ENCODE measurements around the gene NXPH1. TPM values are rescaled to one million over a fixed set of nuclear protein-coding genes. Genes with fewer than 3 reads are reported as not detected.

The NXPH1 gene
- total and polyA plus RNA-seq, 7 donors = not detected

DNA sequence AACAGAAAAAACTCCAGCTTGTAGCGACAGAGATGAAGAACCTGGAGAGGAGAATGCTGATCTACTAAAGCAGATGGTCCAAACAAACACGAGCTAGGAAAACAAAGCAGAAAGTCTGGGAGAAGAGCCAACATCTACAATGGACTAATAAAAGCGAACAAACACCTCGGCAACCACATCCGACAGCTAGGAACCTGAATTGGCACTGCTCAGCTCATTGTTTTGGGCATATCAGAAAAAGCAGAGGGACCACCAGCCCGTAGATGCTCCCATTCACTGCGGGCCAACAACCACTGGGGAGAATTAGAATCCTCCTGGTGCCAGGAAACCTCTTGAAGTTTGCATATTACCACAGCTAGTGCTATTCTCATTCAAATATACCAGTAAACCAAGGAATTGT is 204.7 kb downstream of the NXPH1 start:
- WGBS, 2 donors = 11 to 51% methylated on average over 7 of the region's 7 CpGs
- Histone ChIP-seq H3K27ac (no peak overlapping the region), H3K4me3 (no peak overlapping the region), H3K9me3 (no peaks in the 10 kb centered on the region), H3K27me3 (no peaks in the 10 kb centered on the region), H3K36me3 (no peaks in the 10 kb centered on the region), H3K4me1 (no peaks in the 10 kb centered on the region)
- TF ChIP-seq POLR2A (IDR thresholded peaks at IDR 0.05) (no peak), EP300 (IDR thresholded peaks at IDR 0.05) (no peak), POLR2AphosphoS5 (IDR thresholded peaks at IDR 0.05) (no peak)
- no peak for DNase-seq
- intact Hi-C loops (cut with DNase I) = no loop called here

DNA sequence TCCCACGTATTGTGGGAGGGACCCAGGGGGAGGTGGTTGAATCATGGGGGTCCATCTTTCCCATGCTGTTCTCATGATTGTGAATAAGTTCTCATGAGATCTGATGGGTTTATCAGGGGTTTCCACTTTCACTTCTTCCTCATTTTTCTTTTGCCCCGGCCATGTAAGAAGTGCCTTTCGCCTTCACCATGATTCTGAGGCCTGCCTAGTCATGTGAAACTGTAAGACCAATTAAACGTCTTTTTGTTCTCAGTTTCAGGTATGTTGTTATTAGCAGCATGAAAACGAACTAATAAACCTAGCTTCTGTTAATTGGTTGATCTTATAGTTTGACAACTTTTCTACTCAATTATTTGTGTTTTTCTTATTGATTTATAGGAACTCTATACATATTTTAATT is 206.3 kb downstream of the NXPH1 start:
- no peak for DNase-seq
- Histone ChIP-seq H3K9me3 (no peaks in the 10 kb centered on the region), H3K36me3 (no peaks in the 10 kb centered on the region), H3K4me3 (no peak overlapping the region), H3K27ac (no peak overlapping the region), H3K4me1 (no peaks in the 10 kb centered on the region), H3K27me3 (no peaks in the 10 kb centered on the region)
- WGBS, 2 donors = 86 to 87% methylated on average over 5 of the region's 5 CpGs
- TF ChIP-seq EP300 (IDR thresholded peaks at IDR 0.05) (no peak), POLR2AphosphoS5 (IDR thresholded peaks at IDR 0.05) (no peak), POLR2A (IDR thresholded peaks at IDR 0.05) (no peak)
- TF ChIP-seq, protein P1, sequence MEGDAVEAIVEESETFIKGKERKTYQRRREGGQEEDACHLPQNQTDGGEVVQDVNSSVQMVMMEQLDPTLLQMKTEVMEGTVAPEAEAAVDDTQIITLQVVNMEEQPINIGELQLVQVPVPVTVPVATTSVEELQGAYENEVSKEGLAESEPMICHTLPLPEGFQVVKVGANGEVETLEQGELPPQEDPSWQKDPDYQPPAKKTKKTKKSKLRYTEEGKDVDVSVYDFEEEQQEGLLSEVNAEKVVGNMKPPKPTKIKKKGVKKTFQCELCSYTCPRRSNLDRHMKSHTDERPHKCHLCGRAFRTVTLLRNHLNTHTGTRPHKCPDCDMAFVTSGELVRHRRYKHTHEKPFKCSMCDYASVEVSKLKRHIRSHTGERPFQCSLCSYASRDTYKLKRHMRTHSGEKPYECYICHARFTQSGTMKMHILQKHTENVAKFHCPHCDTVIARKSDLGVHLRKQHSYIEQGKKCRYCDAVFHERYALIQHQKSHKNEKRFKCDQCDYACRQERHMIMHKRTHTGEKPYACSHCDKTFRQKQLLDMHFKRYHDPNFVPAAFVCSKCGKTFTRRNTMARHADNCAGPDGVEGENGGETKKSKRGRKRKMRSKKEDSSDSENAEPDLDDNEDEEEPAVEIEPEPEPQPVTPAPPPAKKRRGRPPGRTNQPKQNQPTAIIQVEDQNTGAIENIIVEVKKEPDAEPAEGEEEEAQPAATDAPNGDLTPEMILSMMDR (IDR thresholded peaks at IDR 0.05) = no peak
- intact Hi-C loops (cut with DNase I) = no loop called here

DNA sequence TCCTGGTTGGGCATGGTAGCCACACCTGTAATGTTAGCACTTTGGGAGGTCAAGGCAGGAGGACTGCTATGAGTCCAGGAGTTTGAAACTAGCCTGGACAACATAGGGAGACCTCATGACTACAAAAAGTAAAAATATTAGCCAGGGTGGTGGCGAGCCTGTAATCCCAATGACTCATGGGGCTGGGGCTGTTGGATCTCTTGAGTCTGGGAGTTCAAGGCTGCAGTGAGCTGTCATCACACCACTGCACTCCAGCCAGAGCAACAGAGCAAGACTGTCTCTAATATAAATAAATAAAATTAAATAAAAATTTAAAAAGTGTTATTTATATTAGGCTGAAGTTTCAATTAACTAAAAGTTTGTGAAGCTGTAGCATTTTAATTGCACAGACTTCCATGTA is 207.3 kb downstream of the NXPH1 start:
- H3K4me1 ChIP-seq = no peaks in the 10 kb centered on the region
- 64 to 82% methylated on average over 1 of the region's 1 CpG for WGBS, 2 donors
- no peak for DNase-seq
- H3K27ac ChIP-seq = no peak overlapping the region
- TF ChIP-seq EP300 (IDR thresholded peaks at IDR 0.05) = no peak
- TF ChIP-seq POLR2AphosphoS5 (IDR thresholded peaks at IDR 0.05) = no peak
- TF ChIP-seq, protein P1 (IDR thresholded peaks at IDR 0.05) = no peak
- TF ChIP-seq POLR2A (IDR thresholded peaks at IDR 0.05) = no peak
- intact Hi-C loops (cut with DNase I) = no loop called here
- no peaks in the 10 kb centered on the region for H3K27me3 ChIP-seq
- H3K36me3 ChIP-seq = no peaks in the 10 kb centered on the region
- H3K9me3 ChIP-seq = no peaks in the 10 kb centered on the region
- H3K4me3 ChIP-seq = no peak overlapping the region

DNA sequence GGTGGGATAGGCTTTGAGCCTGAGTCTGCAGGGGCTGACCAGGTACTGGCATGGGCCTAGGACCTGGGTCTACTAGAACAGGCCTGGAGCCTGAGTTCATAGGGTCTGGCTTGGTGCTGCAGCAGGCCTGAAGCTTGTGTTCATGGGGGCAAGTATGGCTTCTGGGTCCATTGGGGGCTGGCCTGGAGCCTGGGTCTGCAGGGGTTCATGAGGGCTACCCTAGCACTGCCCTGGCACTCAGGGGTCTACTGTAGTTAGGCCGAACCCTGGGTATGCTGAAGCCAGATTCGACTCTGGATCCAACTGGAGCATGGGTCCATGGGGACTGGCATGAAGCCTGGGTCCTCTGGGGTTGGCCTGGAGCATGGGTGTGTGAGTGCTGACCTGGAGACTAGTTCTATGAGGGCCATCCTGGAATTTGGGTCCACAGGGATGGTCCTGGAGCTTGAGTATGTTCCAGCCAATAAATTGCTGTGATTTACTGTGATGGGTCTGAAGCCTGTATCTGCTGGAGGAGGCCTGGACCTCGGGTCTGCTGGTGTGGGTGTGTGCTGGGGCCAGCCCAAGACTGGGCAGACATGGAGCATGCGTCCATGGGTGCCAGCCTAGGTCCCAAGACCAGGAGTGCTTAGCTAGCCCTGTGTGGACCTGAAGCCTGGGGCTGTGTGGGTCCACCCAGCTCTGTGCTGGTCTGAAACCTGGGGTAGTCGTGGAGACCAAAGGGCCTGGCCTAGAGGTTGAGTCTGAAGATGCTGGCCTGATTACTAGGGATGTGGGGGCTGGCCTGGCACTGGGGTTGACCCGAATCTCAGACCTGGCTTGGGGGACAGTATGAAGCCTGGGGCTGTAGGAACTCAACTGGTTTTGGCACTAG is 235.5 kb downstream of the NXPH1 start:
- intact Hi-C loops (cut with DNase I) = no loop called here
- DNase-seq = no peak
- Histone ChIP-seq H3K36me3 (no peaks in the 10 kb centered on the region), H3K4me1 (no peaks in the 10 kb centered on the region), H3K27ac (no peak overlapping the region), H3K4me3 (no peak overlapping the region), H3K27me3 (no peaks in the 10 kb centered on the region), H3K9me3 (peaks cover 0 to 7% (median 2%) of the 10 kb centered on the region in 4 donors)
- TF ChIP-seq, protein P1 (IDR thresholded peaks at IDR 0.05) = no peak
- TF ChIP-seq POLR2AphosphoS5 (IDR thresholded peaks at IDR 0.05) (no peak), EP300 (IDR thresholded peaks at IDR 0.05) (no peak), POLR2A (IDR thresholded peaks at IDR 0.05) (no peak)
- WGBS, 2 donors = 69 to 71% methylated on average over 6 of the region's 6 CpGs

DNA sequence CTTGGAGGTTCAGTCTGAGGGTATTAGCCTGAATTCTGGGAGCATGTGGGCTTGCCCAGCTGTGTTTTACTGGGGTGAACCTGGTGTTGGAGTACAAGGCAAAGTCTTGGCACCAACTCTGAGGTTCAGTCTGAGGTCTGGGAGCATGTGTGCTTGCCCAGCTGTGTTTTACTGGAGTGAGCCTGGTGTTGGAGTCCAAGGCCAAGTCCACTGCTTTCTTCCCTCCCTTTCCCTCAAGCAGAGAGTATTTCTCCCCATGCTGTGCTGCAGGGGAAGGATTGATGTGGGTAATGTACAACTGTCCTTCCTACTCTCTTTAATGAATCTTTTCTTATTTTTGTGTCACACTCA is 236.1 kb downstream of the NXPH1 start:
- Histone ChIP-seq H3K9me3 (peaks cover 0 to 7% (median 2%) of the 10 kb centered on the region in 4 donors), H3K4me1 (no peaks in the 10 kb centered on the region), H3K4me3 (no peak overlapping the region), H3K36me3 (no peaks in the 10 kb centered on the region), H3K27ac (no peak overlapping the region), H3K27me3 (no peaks in the 10 kb centered on the region)
- no peak for TF ChIP-seq POLR2AphosphoS5 (IDR thresholded peaks at IDR 0.05)
- TF ChIP-seq POLR2A (IDR thresholded peaks at IDR 0.05) = no peak
- no peak for TF ChIP-seq EP300 (IDR thresholded peaks at IDR 0.05)
- TF ChIP-seq, protein P1 (IDR thresholded peaks at IDR 0.05) = no peak
- no peak for DNase-seq
- intact Hi-C loops (cut with DNase I) = no loop called here

Data from sigmoid colon (tissue), 7 donors.